DOHH2 (cell line): ENCODE measurements around the gene SLC16A5.

Experiments
- H3F3A ChIP-seq: fragments of 200-600 bp; sonication (generic), shearing (Covaris generic); 2 replicates; pipeline ENCODE4 v1.6.0; 2016; ENCODE audit warnings: antibody characterized with exemption, mild to moderate bottlenecking; ENCODE audit not compliant: control insufficient read depth, insufficient read depth
- H3K27ac ChIP-seq: fragments of 200-600 bp; sonication (generic); 2 replicates; pipeline ENCODE4 v1.5.1; 2014; ENCODE audit warnings: low read depth, mild to moderate bottlenecking, low read length, moderate library complexity
- H3K27me3 ChIP-seq: fragments of 200-600 bp; sonication (generic); 2 replicates; pipeline ENCODE4 v1.6.1; 2014; ENCODE audit warnings: mild to moderate bottlenecking, low read length, mixed read lengths; ENCODE audit not compliant: control insufficient read depth
- H3K36me3 ChIP-seq: fragments of 200-600 bp; sonication (generic); 2 replicates; pipeline ENCODE4 v1.6.1; 2014; ENCODE audit warnings: mild to moderate bottlenecking, low read length, moderate library complexity, mixed read lengths; ENCODE audit not compliant: control insufficient read depth
- H3K4me1 ChIP-seq: fragments of 200-600 bp; sonication (generic); 2 replicates; pipeline ENCODE4 v1.6.1; 2014; ENCODE audit warnings: mild to moderate bottlenecking, low read length, mixed read lengths; ENCODE audit not compliant: control insufficient read depth
- H3K4me2 ChIP-seq: fragments of 200-600 bp; sonication (generic); 2 replicates; pipeline ENCODE4 v1.6.0; 2014; ENCODE audit warnings: mild to moderate bottlenecking, low read length, moderate library complexity
- H3K4me3 ChIP-seq: fragments of 200-600 bp; sonication (generic); 2 replicates; pipeline ENCODE4 v1.5.1; 2014; ENCODE audit warnings: mild to moderate bottlenecking, low read length, mixed read lengths
- H3K79me2 ChIP-seq: fragments of 200-600 bp; sonication (generic); 2 replicates; pipeline ENCODE4 v1.6.1; 2014; ENCODE audit warnings: mild to moderate bottlenecking, low read length, mixed read lengths; ENCODE audit not compliant: control insufficient read depth
- H3K9me2 ChIP-seq: fragments of 200-600 bp; sonication (generic); replicated peaks from 2 replicates; pipeline ENCODE4 v1.6.1; 2014; ENCODE audit warnings: mild to moderate bottlenecking, low read length, mixed read lengths; ENCODE audit not compliant: control insufficient read depth
- H3K9me3 ChIP-seq: fragments of 200-600 bp; sonication (generic); 2 replicates; pipeline ENCODE4 v1.6.1; 2014; ENCODE audit warnings: antibody characterized with exemption, low read length, mixed read lengths; ENCODE audit not compliant: control insufficient read depth, insufficient read depth
- H4K20me1 ChIP-seq: fragments of 200-600 bp; sonication (generic); 2 replicates; pipeline ENCODE4 v1.6.0; 2014; ENCODE audit warnings: low read depth, mild to moderate bottlenecking, antibody characterized with exemption, low read length, moderate library complexity; ENCODE audit not compliant: control insufficient read depth, insufficient read depth
- EZH2phosphoT487 ChIP-seq: fragments of 200-600 bp; sonication (generic); IDR thresholded peaks from 2 replicates; pipeline ENCODE4 v1.6.1; 2017; ENCODE audit warnings: borderline replicate concordance, mild to moderate bottlenecking, antibody characterized with exemption, low read length, moderate library complexity, mixed read lengths
- TF ChIP-seq, protein P1 (sequence below): fragments of 200-600 bp; sonication (generic); IDR thresholded peaks from one replicate; pipeline ENCODE4 v1.5.1; 2014; ENCODE audit warnings: antibody characterized with exemption, mild to moderate bottlenecking, low read depth, low read length; ENCODE audit not compliant: poor library complexity, severe bottlenecking

SLC16A5 gene

DNA sequence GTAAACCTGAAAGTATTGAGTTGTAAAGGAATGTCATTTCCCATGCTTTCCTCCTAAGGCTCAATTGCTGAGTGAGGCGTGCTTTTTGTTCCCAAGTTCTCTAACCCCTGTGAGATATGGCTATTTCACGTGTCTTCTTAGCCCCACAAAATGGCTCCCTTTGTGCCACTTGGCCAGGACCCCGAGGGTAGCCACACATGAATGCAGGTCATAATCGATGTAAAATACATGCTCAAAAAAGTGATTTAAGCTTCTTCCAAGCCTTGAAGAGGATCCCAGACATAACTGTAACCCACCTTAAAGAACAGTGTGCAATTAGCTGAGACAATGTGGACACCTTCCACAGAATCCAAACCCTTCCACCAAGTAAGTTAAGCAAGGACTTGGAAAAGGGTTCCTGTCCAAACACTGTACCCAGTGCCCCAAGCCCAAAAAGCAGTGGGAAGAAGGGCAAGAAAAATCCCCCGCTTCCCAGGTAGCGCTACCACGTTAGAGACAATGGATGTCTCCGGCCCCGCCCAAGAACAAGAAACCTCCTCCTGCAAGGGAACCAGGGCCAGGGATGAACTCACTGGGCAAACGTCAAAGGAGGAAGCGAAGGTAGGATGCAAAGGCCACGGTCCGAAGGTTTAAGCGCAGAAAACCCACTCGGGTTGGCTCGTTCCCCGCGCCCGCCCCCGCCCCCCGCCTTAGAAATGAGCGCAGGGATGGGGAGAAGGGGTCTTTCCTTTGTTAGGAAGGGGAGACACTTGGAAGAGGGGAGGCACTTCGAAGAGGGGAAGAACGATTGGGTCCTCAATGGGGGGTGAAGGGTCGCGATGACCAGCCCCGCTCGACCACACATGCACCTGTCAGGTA is 65.4 kb downstream of the SLC16A5 start:
- TF ChIP-seq, protein P1, sequence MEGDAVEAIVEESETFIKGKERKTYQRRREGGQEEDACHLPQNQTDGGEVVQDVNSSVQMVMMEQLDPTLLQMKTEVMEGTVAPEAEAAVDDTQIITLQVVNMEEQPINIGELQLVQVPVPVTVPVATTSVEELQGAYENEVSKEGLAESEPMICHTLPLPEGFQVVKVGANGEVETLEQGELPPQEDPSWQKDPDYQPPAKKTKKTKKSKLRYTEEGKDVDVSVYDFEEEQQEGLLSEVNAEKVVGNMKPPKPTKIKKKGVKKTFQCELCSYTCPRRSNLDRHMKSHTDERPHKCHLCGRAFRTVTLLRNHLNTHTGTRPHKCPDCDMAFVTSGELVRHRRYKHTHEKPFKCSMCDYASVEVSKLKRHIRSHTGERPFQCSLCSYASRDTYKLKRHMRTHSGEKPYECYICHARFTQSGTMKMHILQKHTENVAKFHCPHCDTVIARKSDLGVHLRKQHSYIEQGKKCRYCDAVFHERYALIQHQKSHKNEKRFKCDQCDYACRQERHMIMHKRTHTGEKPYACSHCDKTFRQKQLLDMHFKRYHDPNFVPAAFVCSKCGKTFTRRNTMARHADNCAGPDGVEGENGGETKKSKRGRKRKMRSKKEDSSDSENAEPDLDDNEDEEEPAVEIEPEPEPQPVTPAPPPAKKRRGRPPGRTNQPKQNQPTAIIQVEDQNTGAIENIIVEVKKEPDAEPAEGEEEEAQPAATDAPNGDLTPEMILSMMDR, result no peak
- TF ChIP-seq EZH2phosphoT487, result no peak
- Histone ChIP-seq H3K27ac (peak overlapping the region; percentile 46), H3K36me3 (peaks cover 45% of the 10 kb centered on the region)

DNA sequence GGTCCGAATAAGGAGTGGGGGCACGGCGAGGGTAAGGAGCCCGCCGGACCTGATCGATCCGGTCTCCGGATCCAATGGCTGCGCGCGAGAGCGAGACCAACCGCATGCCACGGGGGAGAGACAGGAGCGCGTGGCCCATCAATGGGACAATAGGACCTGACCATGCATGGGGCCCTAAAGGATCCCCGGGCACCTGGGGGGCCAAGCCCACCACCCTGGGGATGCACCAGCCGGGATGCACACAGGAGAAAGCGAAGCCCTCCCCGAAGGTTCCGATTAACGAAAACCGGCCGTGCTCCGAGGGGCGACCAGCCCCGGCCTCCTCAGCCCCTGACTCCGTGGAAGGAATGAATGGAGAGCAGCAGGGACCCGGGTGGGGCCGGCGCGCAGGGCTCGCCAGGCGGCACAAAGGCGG is 66.0 kb downstream of the SLC16A5 start:
- H3K4me2 ChIP-seq, result peak overlapping the region; percentile 85
- H4K20me1 ChIP-seq, result peaks cover 10% of the 10 kb centered on the region
- H3K36me3 ChIP-seq, result peaks cover 38% of the 10 kb centered on the region
- peak overlapping the region; percentile 94 for H3K4me3 ChIP-seq
- no peak for TF ChIP-seq EZH2phosphoT487
- TF ChIP-seq, protein P1, result no peak
- peaks cover 57% of the 10 kb centered on the region for H3K79me2 ChIP-seq
- peaks cover 26% of the 10 kb centered on the region for H3K4me1 ChIP-seq
- no peaks in the 10 kb centered on the region for H3K27me3 ChIP-seq
- peaks cover 11% of the 10 kb centered on the region for H3F3A ChIP-seq
- no peaks in the 10 kb centered on the region for H3K9me3 ChIP-seq
- H3K9me2 ChIP-seq, result no peaks in the 10 kb centered on the region
- H3K27ac ChIP-seq, result peak overlapping the region; percentile 46

More for the DNA sequence above, 65.4 kb downstream of the SLC16A5 start:
- H3K4me1 ChIP-seq, result peaks cover 26% of the 10 kb centered on the region
- peak overlapping the region; percentile 94 for H3K4me3 ChIP-seq
- H3K79me2 ChIP-seq, result peaks cover 64% of the 10 kb centered on the region
- peak overlapping the region; percentile 85 for H3K4me2 ChIP-seq
- no peaks in the 10 kb centered on the region for H3K27me3 ChIP-seq
- no peaks in the 10 kb centered on the region for H3K9me2 ChIP-seq
- no peaks in the 10 kb centered on the region for H3K9me3 ChIP-seq
- peaks cover 10% of the 10 kb centered on the region for H4K20me1 ChIP-seq
- H3F3A ChIP-seq, result peaks cover 14% of the 10 kb centered on the region

DNA sequence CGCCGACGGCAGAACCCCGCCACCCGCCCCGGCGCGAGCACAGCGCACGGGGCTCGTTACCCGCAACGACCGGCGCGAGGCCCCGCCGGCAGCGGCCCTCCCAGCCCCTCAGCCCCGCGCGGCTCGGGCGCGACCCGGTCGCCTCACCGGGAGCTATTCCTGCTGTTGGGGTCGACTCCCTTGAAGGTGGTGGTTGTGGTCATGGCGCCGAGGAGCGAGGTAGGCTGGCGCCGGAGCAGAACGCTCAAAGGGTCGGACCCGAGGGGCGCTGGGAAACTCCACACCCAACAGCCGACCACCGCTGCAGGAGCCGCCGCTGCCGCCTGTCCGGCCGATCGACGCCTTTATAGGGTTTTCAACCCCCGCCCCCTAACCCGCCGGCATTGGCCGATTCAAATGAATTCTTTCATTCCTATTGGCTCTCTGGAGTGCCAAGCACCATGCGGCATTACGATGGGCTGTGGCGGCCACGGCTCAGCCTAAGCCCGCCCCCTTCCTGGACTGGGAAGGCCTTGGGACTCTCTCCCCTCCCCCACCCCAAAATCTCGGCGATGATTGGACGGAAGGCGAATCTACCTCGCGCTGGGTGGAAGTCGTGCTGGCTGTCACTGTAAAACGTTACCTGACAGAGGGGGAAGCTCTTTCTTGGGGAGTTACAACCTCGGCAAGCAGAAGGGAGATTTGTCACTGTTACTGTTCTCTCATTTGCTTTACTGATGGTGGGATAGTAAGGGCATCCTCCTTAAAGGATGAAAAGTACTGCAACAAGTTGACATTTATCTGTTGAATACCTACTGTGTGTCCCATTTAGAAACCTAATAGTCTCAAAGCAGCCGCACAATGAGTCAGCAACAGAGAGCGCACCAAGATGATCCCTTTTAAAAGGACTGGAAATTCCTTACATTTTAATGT is 66.7 kb downstream of the SLC16A5 start, which contains the start of gene JPT1:
TSS of gene JPT1 (minus strand) at position 318 of the 912 bp plus-strand sequence. CDS start at position 203, 115 bp downstream.
- Histone ChIP-seq H3K27ac (peak within 1 kb of the TSS; percentile 63), H3K36me3 (peaks cover 41% of the 10 kb centered on the region), H3K4me1 (peaks cover 26% of the 10 kb centered on the region), H3K4me3 (peak within 1 kb of the TSS; percentile 94), H3F3A (peaks cover 14% of the 10 kb centered on the region), H3K9me2 (no peaks in the 10 kb centered on the region), H3K79me2 (peaks cover 51% of the 10 kb centered on the region), H3K4me2 (peak within 1 kb of the TSS; percentile 85), H3K9me3 (no peaks in the 10 kb centered on the region), H4K20me1 (peaks cover 10% of the 10 kb centered on the region), H3K27me3 (no peaks in the 10 kb centered on the region)
- TF ChIP-seq, protein P1, result no peak
- TF ChIP-seq EZH2phosphoT487, result no peak
